HT-29 (cell line): Measurements from ENCODE around the gene IDUA. TPM values are rescaled to one million over a fixed set of nuclear protein-coding genes. Genes with fewer than 3 reads are reported as not detected.
A peak's percentile ranks its signal among the peaks of the same experiment; 100 is the strongest.

ENCODE experiments used
- DNase-seq: peaks from one replicate; pipeline ENCODE4 v3.0.0-alpha.2; 2015; ENCODE audit warnings: low spot score
- total RNA-seq: library from RNA; depleted of rRNA; stranded (reverse); fragments of >200 nt; shearing (Covaris generic); gene quantifications from 2 replicates; pipeline ENCODE4 v1.2.3, GENCODE V29; 2014

Gene IDUA
- total RNA-seq, 1 experiment from 2014 or later, result 53.5 TPM

- no peak for DNase-seq
Measured at GRCh38 chr4:1015179-1015578, 28.3 kb downstream of the IDUA start.

DNA sequence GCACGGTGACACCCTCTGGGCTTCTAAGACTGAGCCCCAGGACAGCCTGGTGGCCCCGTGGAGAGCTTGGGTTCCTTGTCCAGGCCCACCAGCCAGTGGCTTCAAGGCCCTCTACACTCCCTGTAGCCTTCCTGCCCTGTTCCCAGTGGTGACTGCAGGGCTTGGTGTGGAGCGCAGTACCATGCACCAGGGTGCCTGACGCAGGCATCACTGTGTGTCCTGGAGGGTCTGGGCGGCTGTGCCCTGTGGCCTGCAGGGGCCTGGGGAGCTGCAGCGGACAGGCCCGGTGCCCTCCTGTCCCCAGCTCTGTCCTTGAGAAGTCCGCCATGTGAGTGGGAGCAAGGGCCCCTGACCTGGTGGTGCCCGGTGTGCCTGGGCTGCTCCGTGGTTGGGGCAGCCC lies 28.9 kb downstream of the IDUA start:
- no peak for DNase-seq

- no peak for DNase-seq
Measured at GRCh38 chr4:1017211-1017610, 30.4 kb downstream of the IDUA start.

DNA sequence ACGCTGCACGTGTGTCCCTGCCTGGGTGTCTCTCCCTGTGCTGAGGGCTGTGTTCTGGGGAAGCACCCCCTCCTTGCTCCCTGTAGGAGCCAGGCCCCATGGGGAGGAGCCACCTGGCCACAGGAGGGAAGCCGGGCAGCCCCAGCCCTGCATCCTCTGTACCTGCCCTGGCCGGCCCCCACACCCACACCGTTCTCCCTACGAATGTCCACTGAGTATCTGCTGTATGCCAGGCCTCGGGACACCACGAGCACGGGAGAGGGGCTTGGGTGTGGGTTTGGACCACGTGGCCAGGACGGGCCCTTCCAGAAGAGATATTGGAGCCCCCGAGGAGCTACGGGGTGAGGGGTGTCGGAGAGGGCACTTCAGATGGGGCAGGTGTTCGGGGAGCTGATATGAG lies 30.9 kb downstream of the IDUA start:
- no peak for DNase-seq

DNA sequence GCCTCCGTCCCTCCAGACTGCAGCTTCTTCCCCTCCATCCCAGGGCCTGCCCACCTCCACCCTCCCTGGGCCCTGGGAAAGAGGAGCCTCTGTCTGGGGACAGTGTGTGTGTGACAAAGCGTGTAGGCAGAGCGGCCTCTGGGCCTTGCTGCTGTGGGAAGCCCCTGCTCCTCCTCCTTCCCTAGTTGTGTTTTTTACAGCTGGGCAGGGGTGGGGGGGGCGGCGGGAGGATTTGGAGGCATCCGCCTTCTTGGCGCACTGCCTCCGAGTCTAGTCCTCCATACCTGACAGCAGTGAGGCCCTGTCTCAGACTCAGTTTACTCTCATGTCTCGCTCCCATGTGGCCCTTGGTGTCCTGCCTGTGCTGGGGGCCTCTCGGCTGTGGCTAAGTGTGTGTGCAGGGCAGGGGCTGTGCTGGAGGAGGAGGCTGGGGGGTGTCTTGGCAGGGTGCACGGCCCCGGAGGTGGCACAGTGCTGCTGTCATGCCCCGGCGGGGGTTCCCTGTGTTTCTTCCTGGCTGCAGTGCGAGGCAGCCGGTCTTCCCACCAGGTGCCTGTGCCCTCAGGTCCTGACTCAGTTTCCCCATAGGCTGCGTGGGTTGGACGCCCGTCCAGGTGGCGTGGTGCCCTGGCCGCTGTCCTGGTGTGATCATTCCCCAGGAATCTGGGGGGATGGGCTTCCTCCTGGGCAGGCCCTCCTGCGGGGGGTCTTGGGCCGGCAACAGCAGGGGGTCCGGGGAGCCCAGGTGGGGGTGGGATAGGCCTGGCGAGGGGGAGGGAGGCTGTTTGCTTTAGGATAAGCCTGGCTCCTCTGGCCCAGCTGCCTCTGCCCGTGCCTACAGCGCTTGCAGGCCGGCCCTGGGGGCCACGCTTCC lies 31.5 kb downstream of the IDUA start:
- no peak for DNase-seq

- DNase-seq, result no peak
Measured at GRCh38 chr4:1019320-1019719, 32.5 kb downstream of the IDUA start.

- no peak for DNase-seq
Measured at GRCh38 chr4:1019729-1020470, 33.1 kb downstream of the IDUA start.

DNA sequence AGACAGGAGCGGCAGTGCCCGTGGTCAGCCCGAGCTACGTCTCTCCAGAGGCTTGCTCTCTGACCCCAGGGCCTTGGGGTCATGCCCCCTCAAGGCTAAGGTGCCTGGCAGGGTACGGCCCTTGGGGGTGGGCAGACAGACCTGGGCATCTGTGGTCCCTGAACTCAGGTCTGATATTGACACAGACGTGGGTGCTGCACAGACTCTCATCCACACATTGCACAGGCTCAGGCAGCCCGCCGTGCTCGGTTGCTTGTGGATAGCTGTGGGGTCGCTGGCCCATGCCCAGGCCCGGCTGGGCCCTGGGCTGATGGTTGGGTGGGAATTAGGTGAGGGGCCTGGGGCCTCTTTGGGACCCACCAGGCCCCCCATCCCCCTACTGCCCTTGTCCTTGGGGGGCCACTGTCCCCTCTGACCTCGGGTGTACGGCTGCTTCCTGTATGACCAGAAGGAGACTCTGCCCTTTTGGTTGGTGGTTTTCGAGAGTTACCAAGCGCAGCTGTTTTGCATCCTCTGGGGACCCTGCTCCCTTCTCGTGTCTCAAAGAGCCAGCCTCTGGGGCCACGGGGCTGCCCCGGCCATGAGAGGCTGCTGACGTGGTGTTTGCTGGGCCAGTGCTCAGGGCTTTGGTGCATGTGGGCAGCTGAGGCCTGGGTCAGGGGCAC lies 34.7 kb downstream of the IDUA start:
- no peak for DNase-seq

- DNase-seq, result no peak
Measured at GRCh38 chr4:1022051-1022738, 35.4 kb downstream of the IDUA start.

GRCh38 chr4:1022739-1023066 lies 35.9 kb downstream of the IDUA start:
- DNase-seq, result no peak

DNA sequence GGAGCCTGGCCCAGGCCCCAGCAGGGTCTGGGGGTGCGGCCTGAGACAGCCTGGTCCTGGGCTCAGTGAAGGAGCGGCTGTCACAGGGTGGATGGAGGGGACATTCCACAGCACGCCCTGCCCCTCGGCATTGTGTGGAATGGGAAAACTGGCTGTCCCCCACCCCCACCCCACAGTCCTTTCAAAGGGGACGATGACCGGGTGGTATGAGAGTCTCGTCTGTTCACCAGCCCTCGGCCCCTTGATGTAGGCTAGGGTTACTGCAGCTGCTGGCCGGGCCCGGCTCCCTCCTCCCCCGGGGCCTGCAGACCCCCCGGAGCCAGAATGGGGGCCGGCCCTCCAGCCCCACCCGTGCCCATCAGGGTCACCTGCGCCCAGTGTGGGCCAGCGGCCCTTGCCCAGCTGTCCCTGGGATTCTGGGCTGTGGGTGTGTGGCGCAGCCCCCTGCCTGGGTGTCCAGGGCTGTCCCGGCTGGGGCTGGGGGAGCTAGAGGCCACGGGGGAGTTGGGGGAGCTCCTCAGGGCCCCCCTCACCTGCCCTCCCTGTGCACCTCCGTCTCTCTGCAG lies 36.3 kb downstream of the IDUA start:
- DNase-seq, result no peak

DNA sequence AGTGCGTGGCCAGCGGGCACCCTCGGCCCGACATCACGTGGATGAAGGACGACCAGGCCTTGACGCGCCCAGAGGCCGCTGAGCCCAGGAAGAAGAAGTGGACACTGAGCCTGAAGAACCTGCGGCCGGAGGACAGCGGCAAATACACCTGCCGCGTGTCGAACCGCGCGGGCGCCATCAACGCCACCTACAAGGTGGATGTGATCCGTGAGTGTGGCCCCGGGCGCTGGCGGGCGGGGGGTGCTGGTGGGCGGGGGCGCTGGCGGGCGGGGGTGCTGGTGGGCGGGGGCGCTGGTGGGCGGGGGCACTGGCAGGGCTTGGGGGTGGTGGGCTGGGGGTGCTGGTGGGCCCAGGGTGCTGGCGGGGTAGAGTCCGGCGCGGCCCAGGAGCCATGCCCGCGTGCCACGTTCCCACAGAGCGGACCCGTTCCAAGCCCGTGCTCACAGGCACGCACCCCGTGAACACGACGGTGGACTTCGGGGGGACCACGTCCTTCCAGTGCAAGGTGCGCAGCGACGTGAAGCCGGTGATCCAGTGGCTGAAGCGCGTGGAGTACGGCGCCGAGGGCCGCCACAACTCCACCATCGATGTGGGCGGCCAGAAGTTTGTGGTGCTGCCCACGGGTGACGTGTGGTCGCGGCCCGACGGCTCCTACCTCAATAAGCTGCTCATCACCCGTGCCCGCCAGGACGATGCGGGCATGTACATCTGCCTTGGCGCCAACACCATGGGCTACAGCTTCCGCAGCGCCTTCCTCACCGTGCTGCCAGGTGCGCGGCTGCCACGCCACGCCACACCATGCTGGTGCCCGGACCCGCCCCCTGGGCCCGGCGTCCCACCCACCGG lies 37.3 kb downstream of the IDUA start:
- no peak for DNase-seq

DNA sequence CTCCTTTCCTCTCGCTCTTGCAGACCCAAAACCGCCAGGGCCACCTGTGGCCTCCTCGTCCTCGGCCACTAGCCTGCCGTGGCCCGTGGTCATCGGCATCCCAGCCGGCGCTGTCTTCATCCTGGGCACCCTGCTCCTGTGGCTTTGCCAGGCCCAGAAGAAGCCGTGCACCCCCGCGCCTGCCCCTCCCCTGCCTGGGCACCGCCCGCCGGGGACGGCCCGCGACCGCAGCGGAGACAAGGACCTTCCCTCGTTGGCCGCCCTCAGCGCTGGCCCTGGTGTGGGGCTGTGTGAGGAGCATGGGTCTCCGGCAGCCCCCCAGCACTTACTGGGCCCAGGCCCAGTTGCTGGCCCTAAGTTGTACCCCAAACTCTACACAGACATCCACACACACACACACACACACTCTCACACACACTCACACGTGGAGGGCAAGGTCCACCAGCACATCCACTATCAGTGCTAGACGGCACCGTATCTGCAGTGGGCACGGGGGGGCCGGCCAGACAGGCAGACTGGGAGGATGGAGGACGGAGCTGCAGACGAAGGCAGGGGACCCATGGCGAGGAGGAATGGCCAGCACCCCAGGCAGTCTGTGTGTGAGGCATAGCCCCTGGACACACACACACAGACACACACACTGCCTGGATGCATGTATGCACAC lies 38.2 kb downstream of the IDUA start:
- no peak for DNase-seq

DNA sequence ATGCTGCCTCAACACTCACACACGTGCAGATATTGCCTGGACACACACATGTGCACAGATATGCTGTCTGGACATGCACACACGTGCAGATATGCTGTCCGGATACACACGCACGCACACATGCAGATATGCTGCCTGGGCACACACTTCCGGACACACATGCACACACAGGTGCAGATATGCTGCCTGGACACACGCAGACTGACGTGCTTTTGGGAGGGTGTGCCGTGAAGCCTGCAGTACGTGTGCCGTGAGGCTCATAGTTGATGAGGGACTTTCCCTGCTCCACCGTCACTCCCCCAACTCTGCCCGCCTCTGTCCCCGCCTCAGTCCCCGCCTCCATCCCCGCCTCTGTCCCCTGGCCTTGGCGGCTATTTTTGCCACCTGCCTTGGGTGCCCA lies 39.3 kb downstream of the IDUA start:
- DNase-seq, result peak; percentile 41

DNA sequence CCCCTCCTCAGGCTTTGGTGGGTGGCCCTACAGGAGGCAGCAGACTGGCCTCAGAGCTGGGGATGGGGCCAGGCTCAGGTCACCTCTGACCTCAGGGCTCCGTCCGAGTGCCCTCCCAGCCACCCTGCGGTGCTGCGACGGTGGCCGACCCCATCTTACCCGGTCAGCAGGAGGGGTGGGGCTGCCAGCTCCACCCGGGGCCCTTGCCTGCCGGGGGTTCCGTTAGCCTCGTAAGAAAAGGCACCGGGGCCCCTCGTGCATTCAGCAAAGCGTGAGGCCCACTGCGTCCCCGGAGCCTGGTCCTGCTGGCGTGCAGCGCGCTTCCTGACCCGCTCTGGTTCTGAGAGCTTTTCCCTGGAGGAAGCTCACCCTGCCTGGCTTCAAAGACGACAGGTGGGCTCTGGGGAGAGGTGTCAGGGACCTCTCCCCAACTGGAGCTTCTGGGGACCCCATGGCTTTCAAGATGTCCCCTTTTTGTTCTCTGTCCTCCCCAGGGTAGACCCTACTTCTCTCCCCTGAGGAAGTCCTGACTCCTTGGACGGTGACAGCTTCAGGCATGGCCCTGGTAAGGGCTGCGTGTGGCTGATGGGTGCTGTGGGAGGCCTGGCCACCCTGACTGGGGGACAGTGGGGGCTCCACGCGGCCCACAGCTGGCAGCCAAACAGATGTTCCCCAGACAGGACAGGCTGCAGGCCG lies 40.5 kb downstream of the IDUA start:
- DNase-seq, result peak; percentile 24

GRCh38 chr4:1027915-1028238 lies 41.0 kb downstream of the IDUA start:
- DNase-seq, result no peak

GRCh38 chr4:1028574-1029220 lies 41.9 kb downstream of the IDUA start:
- DNase-seq, result no peak

GRCh38 chr4:1029529-1029928 lies 42.7 kb downstream of the IDUA start:
- DNase-seq, result peak; percentile 19

DNA sequence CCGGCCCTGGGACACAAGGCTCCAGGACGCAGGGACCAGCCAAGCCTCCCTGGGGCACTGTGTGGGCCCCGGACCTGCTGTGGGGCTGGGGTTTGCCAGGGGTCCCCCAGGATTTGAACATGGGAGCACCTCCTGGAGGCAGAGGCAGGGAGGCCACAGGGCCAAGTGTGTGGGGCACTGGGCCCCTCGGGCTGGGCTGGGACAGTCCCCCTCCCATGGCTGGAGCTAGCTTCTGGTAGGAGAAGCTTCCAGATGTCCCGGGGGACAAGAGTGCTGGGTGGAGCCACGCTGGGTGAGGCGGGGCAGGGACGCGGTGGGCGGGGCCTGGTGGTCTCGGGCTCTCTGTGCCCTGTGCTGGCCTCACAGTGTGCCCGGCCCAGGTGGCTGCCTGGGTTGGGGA lies 43.2 kb downstream of the IDUA start:
- peak; percentile 52 for DNase-seq
